GM13976 (cell line): ENCODE measurements around the gene B3GNT4.
A peak's percentile ranks its signal among the peaks of the same experiment; 100 is the strongest.
"Not testable (repeated sequence)": the region's sequence is repeated elsewhere in the genome, so short reads cannot be mapped to it uniquely, and the experiment has no call there.

Experiments
- DNase-seq: peaks from one replicate; pipeline ENCODE4 v3.0.0; 2012; ENCODE audit warnings: low spot score
- in situ Hi-C: fragments of 300-500 bp; cut with MboI; formaldehyde crosslinking; loops from one replicate; pipeline ENCODE4 v1.12.0; 2022; ENCODE audit warnings: low sequenced_read_pairs, mixed read lengths, inconsistent platforms; ENCODE audit not compliant: unreplicated experiment
- TF ChIP-seq, protein P1 (sequence below): IDR thresholded peaks from 2 replicates; pipeline ENCODE4 v1.5.1; 2012; ENCODE audit warnings: borderline replicate concordance, mild to moderate bottlenecking; ENCODE audit not compliant: insufficient read depth; ENCODE audit errors: extremely low read depth, missing control alignments, control extremely low read depth

Gene B3GNT4

DNA sequence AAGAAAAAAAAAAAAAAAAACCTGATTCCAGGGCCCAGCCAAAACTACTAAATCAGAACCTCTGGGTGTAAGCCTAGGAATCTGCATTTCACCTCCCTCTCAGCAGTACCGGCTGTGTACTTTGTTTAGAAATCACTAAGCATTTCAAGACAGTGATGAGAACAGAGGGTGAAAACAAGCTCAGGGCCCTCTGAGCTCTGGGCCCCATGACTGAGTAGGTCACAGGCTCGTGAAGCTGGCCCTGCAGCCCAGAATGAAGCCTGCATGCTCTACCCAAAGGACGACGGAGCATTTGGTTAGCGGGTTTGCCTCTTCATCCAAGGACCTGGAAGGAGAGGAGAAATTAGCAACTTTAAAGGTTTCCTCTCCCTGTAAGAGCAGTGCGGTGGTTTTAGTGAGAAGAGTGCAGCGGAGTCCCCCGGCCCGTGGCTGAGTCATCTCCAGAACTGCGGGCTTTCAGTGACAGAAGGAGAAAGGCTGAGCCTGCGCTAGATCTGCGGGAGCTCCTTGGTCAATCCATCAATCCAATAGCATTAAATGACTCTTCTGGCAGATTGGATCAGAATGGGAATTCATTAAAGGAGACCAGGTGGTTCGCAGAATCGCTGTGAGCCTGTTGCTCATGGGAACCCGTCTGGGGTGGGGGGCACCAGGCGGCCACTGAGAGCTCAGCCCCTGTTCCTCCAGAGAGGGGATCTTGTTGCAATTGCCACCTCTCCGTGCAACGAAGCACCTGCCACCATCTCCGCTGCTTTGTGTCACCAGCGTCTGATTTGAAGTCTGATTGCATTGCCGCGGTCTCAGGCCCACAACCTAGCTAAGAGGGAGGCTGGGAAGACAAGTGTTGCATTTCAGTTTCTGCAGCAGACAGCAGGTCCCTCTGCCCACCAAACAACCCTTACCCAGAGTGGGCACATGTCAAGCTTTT is 36.8 kb upstream of the B3GNT4 start:
- in situ Hi-C loops: no loop called here
- DNase-seq: peak; percentile 70
- TF ChIP-seq, protein P1, sequence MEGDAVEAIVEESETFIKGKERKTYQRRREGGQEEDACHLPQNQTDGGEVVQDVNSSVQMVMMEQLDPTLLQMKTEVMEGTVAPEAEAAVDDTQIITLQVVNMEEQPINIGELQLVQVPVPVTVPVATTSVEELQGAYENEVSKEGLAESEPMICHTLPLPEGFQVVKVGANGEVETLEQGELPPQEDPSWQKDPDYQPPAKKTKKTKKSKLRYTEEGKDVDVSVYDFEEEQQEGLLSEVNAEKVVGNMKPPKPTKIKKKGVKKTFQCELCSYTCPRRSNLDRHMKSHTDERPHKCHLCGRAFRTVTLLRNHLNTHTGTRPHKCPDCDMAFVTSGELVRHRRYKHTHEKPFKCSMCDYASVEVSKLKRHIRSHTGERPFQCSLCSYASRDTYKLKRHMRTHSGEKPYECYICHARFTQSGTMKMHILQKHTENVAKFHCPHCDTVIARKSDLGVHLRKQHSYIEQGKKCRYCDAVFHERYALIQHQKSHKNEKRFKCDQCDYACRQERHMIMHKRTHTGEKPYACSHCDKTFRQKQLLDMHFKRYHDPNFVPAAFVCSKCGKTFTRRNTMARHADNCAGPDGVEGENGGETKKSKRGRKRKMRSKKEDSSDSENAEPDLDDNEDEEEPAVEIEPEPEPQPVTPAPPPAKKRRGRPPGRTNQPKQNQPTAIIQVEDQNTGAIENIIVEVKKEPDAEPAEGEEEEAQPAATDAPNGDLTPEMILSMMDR: peak; percentile 2

- in situ Hi-C loops: no loop called here
- DNase-seq: no peak
- TF ChIP-seq, protein P1: no peak
These were observed 36.1 kb upstream of the B3GNT4 start for GRCh38 chr12:122167356-122167925.

GRCh38 chr12:122168492-122168891 is 35.0 kb upstream of the B3GNT4 start:
- in situ Hi-C loops: no loop called here
- no peak for DNase-seq
- TF ChIP-seq, protein P1: no peak

DNA sequence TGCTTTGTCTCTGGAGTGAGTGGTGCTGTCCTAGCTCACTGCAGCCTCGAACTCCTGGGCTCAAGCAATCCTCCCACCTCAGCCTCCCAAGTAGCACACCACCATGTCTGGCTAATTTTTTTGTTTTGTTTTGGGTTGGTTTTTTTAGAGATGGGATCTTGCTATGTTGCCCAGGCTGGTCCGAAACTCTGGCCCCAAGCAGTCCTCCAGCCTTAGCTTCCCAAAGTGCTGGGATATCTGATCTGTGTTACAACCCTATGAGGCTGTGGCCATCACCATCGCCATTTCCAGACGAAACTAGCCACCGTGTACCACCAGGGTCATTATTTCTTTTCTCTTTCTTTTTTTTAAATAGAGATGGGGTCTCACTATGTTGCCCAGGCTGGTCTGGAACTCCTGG is 32.1 kb upstream of the B3GNT4 start:
- DNase-seq: no peak
- TF ChIP-seq, protein P1: no peak
- in situ Hi-C loops: no loop called here

DNA sequence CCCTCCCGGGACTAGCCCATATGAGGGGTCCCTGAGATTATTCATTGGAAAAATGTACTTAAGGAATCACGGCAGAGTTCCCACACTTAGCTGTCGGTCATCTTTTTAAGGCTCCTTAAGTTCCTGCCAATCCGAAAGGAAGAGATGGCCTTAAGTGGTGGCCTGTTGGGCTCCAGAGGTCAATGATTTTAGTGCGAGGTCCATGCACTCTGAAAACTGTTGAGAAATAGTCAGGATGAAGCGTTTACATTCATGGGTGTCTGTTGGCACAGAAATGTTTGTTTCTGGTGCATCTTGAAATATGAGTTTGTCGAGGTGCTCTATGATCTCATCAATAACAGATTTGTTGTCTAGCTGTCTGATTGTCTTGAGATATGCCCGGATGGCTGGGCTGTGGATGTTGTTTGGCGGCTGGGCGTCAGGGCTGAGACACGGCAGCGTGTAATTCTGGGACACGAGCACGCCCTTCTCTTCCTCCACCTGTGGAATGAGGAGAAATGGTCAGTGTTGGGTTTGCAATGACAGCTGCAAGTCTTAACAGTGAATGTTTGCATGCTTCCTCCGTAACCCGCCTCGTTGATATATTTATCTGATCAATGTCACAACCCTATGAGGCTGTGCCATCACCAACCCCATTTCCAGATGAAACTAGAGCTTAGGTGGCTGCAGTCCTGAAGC is 31.1 kb upstream of the B3GNT4 start:
- in situ Hi-C loops: no loop called here
- TF ChIP-seq, protein P1: no peak
- no peak for DNase-seq

DNA sequence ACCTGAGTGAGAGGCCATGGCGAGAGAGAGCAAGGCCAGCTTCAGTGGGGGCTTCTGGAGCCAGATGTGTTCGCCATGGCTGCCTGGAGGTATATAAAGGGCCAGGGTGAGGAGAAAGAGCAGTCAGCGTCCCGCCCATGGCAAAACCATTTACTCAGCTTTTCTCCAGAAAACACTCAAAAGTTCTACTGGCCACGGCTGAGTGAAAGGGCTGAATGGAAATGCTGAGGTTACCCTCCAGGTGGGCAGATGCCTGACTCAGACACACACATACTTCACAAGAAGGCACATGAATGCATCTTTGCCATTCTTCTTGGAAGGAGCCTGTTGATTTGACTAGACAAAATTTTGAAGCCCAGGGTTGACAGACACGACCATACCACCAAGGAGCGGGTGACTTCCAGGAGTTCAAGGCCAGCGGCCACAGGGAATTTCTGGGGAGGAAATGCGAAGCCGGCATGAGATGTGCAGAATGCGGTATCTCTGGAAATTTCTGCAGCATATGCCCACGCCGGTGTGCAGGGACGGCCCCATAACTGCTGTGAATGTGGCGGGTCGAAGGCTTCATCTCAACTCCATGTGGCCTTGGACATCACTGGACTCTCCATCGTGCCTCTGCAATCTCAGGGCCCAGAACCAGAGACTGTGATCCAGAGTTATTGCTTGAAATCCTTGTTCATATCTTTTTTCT is 29.2 kb upstream of the B3GNT4 start, which contains the start of gene IL31:
Gene IL31, minus strand, starts transcription at position 67 of the 691 bp plus-strand sequence. Its CDS starts 49 bp downstream, at position 18.
- no peak for DNase-seq
- in situ Hi-C loops: no loop called here
- TF ChIP-seq, protein P1: no peak

- in situ Hi-C loops: not testable (repeated sequence)
These were observed 27.0 kb upstream of the B3GNT4 start for GRCh38 chr12:122176473-122176872.

More at GRCh38 chr12:122176473-122176872, 27.0 kb upstream of the B3GNT4 start:
- not testable (repeated sequence) for DNase-seq
